ENCODE data around the gene PALM3.

GRCh38 chr19:14056741-14057356 is 5.0 kb downstream of the PALM3 start:
- TF ChIP-seq TAF1 (IDR thresholded peaks at IDR 0.05; ENCODE audit: borderline replicate concordance, low read depth, low read length) = no peak
- TF ChIP-seq POLR2AphosphoS5 (IDR thresholded peaks at IDR 0.05; ENCODE audit: low read depth, low read length) = no peak
- TF ChIP-seq POLR2A (IDR thresholded peaks at IDR 0.05; ENCODE audit: low read depth, low read length) = no peak

All from GM12892 (cell line).